Suprapubic skin (tissue), 4 donors: ENCODE data around the gene SYNE2.

Experiments used
- EP300 ChIP-seq: sonication (generic); formaldehyde crosslinking; IDR thresholded peaks from one replicate; pipeline ENCODE4 v1.6.1; 2017; ENCODE audit warnings: antibody characterized with exemption
- POLR2A ChIP-seq, 2 donors: fragments of 450-650 bp; IDR thresholded peaks; one replicate each; pipeline ENCODE4 v1.6.1; 2017; ENCODE audit warnings: antibody characterized with exemption in 2 of 2, mild to moderate bottlenecking in 2 of 2, moderate library complexity in 2 of 2
- POLR2AphosphoS5 ChIP-seq, 3 donors: sonication (generic); formaldehyde crosslinking; IDR thresholded peaks; one replicate each; pipeline ENCODE4 v1.6.1; 2017; ENCODE audit warnings: antibody characterized with exemption in 3 of 3
- TF ChIP-seq, protein P1 (sequence below), 2 donors: fragments of 200-600 bp in 1 of 2; fragments of 450-650 bp in 1 of 2; sonication (generic) in 1 of 2; IDR thresholded peaks; one replicate each; pipeline ENCODE4 v1.5.1; 2016 to 2019; ENCODE audit warnings: antibody characterized with exemption in 2 of 2, mild to moderate bottlenecking in 1 of 2, moderate library complexity in 1 of 2

DNA sequence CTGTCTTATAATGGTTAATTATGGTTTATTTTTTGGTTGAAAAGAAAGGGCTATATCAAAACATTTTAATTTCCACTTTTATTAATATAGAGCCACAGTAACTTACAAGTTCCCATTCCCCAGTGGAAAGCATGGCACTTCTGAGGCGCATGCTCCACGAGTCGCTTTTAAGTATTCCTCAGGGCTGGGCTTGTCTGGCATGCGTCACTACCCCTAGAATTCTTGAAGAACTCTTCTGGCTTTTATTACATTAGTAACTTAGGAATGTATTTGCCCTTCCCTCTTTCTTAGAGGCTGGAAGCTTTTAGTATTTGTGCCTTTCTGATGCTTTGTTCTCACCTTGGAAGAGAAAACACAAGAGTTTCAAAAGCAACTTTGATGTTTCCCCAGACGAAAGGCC lies 360.3 kb downstream of the SYNE2 start:
- TF ChIP-seq, protein P1, sequence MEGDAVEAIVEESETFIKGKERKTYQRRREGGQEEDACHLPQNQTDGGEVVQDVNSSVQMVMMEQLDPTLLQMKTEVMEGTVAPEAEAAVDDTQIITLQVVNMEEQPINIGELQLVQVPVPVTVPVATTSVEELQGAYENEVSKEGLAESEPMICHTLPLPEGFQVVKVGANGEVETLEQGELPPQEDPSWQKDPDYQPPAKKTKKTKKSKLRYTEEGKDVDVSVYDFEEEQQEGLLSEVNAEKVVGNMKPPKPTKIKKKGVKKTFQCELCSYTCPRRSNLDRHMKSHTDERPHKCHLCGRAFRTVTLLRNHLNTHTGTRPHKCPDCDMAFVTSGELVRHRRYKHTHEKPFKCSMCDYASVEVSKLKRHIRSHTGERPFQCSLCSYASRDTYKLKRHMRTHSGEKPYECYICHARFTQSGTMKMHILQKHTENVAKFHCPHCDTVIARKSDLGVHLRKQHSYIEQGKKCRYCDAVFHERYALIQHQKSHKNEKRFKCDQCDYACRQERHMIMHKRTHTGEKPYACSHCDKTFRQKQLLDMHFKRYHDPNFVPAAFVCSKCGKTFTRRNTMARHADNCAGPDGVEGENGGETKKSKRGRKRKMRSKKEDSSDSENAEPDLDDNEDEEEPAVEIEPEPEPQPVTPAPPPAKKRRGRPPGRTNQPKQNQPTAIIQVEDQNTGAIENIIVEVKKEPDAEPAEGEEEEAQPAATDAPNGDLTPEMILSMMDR (IDR thresholded peaks at IDR 0.05), result no peak
- no peak for TF ChIP-seq POLR2A (IDR thresholded peaks at IDR 0.05)
- TF ChIP-seq POLR2AphosphoS5 (IDR thresholded peaks at IDR 0.05), result no peak
- TF ChIP-seq EP300, result no peak
